Stimulated activated CD8-positive, alpha-beta memory T cell treated with anti-CD3 and anti-CD28 coated beads, Interleukin-12 subunit alpha, Interleukin-12 subunit beta, amount 100 ng/mL, for 1 hour (primary cell): ENCODE data around the gene POLR1F.
A peak's percentile ranks its signal among the peaks of the same experiment; 100 is the strongest.
"Not testable (repeated sequence)": the region's sequence is repeated elsewhere in the genome, so short reads cannot be mapped to it uniquely, and the experiment has no call there.

Experiments used
- DNase-seq: peaks from one replicate; pipeline ENCODE4 v3.0.0-alpha.2; 2020; ENCODE audit warnings: low read depth

Gene POLR1F

GRCh38 chr7:19708397-19709248, at the start of gene POLR1F:
TSS of gene POLR1F (minus strand) at chr7:19709037. CDS start at chr7:19709016, 21 bp downstream.
- peak; percentile 89 for DNase-seq

- DNase-seq, result no peak
Measured at GRCh38 chr7:19754521-19755116, 45.8 kb upstream of the POLR1F start.

DNA sequence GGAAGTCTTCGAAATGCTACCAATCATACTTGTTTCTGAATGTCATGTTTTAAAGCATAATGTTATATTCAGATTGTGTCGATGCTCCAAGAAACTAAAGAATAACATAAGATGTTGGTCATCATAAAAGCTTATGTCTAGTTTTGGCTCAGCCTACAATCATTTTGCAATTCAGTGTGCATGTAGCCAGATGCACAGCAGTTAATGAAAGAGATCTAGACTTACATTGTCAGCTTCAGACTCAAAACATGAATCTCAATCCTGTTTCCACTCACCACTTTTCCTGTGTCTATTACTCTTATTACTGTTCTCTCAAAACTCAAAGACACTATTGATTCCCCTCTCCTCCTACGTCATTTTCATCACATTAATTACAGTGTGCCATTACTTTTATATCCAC, 43.2 kb upstream of the POLR1F start:
- DNase-seq, result no peak

DNA sequence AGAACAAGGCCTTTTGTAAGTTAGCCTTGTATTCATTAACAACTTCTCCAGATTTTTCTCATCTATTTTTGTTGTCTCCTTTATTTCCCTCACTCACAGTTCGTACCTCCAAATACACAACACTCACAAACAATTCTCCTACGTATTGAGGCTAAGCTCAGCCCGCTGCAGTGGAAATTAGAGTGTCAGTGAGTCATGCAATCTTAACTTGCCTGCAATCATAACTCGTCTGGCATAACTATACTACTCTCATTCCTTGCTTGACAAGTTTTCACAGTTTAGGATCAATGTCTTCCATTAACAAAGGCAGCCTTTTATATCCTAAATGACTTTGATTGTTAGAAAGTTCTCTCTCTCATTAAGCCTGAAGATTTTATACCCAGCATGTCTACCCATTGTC, 40.8 kb upstream of the POLR1F start:
- no peak for DNase-seq

DNA sequence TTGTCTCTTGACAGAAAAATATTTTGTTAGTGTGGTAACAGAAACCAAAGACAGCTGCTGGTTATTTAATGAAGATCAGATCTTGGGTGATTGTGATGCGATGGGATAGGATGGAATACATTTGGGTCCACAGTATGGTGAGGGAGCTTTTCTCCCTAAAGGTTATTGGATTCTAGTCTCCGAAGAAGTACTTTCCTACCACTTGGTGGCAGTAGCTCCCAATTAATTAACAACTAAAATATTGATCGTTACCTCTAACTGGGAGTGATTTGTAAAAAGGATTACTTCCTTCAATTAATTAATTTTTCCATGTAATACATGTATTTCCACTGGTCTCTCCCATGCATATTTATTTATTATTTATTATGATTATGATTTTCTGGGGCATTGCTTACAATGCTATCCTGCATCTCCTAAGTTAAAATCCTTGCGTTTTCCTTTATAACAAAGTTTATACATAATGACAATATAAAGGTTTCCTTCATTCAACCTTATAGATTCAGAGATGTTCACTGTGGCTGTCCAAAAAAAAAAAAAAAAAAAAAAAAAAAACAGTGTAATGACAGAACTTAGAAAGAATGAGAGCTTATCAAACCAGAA, 39.0 kb upstream of the POLR1F start:
- DNase-seq, result no peak

DNA sequence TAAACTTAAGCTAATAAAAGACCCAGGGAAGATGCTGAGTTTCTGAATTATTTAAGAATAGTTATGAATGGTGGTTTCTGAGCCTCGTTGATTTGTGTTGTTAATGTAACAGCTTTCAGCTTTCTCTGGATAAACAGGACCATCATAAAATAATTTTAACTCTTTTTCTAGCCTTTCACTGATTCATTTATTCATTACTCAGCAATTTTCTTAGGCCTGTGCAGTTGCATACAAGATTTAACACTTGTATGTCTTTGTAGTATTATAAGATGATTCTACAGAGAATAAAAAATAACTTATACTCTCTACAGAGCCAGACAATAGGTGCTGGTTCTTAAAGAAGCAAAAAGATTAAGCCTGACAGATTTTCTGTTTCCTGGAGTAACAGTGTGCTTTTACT, 35.2 kb upstream of the POLR1F start:
- no peak for DNase-seq

DNA sequence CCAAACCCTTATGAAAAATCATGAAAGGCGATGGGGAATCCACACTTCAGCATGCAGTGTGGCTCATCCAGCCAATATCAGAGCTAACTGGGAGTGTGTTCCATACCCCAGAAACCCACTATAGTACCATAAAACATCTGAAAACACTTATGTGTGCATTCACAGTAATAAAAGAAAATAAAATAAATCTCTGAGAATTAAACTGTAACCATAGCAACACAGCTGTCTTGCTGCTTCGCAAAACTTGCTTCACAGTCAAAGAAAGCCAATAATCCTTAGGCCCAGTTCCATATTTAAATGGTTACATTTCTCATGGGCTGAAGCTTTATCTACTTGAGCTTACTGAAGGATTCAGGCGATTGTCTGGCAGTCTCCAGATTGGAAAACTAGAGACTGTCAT, 19.9 kb upstream of the POLR1F start:
- DNase-seq, result no peak

- no peak for DNase-seq
Measured at GRCh38 chr7:19725770-19726169, 16.9 kb upstream of the POLR1F start.

DNA sequence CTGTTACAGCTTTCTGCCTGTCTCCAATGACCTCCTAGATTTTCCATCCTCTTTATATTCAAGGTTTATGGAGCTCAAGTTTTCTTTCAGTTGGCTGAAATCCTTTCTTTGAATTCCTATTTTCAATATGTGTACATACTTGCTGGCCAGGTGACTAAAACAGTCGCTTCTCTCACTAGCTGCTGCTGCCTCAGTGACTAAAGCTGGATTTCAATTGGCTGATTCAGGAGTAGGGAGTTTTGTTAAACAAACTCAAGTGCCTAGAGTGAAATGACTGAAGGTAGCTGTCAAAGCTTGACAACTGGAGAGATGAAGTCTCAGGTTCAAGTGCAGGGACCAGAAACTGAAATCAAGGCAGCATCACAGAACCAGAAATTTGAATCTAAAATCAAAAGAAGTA, 6.7 kb upstream of the POLR1F start:
- DNase-seq, result no peak

- DNase-seq, result peak; percentile 24
Measured at GRCh38 chr7:19713676-19714075, 4.8 kb upstream of the POLR1F start.

GRCh38 chr7:19709249-19709578, 377 bp upstream of the POLR1F start:
- no peak for DNase-seq

DNA sequence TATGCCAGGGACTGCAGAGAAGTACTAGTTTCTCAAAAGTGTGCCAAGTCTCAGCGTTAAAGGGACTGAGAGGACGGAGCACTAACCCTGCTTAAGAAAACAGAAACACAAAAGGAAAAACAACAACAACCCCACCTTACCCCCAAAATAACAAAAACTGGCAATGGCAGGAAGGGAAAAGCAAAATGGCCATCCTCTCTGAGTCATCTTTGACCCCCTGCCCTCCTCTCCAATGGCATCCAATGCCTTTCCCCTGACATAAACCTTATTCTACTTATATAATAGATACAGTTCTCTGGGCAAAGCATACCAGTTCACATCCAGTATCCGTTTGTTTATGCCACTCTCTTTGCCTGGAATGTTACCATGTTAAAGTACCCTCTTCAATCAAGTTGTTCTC, 1.6 kb downstream of the POLR1F start:
- DNase-seq, result no peak

GRCh38 chr7:19705663-19706062, 3.2 kb downstream of the POLR1F start:
- DNase-seq, result no peak

DNA sequence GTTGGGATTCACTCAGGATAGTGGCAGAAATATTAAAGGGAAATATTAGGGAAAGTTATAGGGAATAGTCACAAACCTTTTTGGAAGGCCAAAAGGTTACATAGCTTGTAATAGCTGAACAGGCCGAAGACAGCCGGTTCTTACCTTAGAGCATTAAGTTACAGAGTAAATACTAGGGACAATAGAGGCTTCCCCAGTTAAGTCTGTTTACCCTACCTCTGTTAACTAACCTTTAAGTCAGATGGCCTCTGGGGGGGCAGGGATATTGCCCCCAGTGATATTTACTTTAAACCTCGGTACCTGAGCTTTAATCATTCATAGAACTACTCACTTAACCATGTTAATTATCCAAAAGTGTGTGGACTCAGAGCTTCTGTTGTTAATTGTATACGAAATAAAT, 7.4 kb downstream of the POLR1F start:
- DNase-seq, result no peak

GRCh38 chr7:19700936-19701335, 7.9 kb downstream of the POLR1F start:
- DNase-seq, result no peak

- DNase-seq, result no peak
Measured at GRCh38 chr7:19698331-19698730, 10.5 kb downstream of the POLR1F start.

DNA sequence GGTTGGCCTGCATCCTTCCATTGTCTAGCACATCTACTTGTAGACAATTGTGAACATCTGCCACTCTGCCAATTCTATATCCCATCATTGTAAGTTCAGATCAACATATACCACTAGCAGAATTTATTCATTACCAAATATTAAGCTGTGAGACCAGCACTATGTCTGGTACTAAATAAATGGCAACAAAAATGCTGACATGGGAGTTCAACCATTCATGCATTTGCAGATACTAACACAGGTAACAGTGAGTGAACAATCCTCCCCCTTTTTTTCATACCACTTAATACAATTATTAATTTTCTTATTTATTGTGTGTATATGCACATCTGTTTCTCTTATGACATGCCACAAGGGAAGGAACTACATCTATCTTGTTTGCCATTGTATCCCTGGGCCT, 11.9 kb downstream of the POLR1F start:
- DNase-seq, result no peak

DNA sequence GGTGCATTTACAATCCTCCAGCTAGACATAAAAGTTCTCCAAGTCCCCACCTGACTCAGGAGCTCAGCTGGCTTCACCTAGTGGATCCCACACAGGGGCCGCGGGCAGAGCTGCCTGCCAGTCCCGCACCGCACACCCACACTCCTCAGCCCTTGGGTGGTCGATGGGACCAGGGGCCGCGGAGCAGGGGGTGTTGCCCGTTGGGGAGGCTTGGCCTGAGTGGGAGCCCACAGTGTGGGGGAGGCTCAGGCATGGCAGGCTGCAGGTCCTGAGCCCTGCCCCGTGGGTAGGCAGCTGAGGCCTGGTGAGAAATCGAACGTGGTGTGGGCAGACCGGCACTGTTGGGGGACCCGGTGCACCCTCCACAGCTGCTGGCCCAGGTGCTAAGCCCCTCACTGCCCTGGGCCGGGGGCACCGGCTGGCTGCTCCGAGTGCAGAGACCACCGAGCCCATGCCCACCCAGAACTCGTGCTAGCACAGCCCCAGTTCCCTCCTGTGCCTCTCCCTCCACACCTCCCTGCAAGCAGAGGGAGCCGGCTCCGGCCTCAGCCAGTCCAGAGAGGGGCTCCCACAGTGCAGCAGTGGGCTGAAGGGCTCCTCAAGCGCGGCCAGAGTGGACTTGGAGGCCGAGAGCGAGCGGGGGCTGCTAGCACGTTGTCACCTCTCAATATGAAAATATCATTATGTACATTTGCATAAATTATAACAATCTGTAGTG, 16.6 kb downstream of the POLR1F start:
- DNase-seq, result no peak

- DNase-seq, result no peak
Measured at GRCh38 chr7:19690736-19691135, 18.1 kb downstream of the POLR1F start.

DNA sequence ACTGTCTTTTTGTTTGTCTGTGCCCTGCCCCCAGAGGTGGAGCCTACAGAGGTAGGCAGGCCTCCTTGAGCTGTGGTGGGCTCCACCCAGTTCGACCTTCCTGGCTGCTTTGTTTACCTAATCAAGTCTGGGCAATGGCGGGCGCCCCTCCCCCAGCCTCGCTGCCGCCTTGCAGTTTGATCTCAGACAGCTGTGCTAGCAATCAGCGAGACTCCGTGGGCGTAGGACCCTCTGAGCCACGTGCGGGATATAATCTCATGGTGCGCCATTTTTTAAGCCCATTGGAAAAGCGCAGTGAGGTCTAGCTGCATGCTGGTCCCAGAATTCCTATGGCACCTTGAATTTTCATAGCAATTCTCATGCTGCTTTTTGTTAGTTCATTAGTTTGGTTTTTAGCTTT, 19.7 kb downstream of the POLR1F start:
- DNase-seq, result not testable (repeated sequence)

DNA sequence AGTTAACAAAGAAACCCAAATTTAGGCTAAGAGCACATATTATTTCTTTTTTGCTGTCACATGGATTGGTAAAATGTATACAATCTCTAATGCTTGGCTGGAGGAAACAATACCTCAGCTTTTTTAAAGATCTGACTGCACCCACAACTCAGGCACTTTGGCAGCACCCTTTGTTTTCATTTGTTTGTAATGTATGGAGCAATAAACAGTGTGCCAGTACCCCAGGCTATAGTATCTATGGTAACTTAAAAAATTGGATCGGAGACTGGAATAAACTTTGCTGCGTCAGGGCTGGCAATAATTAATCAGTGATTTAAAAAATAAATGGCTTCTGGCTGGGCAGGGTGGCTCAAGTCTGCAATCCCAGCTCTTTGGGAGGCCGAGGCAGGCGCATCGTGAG, 27.2 kb downstream of the POLR1F start:
- no peak for DNase-seq

DNA sequence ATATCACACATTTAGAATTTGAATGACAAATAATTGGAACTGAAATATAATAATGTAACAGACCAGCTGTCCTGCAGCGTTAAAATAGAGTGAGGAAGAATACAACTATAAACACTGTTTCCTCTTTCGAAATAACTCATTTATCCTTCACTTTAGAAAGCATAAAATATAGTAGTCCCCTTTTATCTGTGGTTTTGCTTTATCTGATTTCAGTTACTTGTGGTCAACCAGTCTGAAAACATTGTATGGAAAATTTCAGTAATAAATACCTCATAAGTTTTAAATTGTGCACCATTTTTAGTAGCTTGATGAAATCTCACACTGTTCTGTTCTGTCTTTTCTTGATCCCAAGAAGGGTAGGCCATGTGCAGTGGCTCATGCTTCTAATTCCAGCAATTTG, 31.7 kb downstream of the POLR1F start:
- no peak for DNase-seq

DNA sequence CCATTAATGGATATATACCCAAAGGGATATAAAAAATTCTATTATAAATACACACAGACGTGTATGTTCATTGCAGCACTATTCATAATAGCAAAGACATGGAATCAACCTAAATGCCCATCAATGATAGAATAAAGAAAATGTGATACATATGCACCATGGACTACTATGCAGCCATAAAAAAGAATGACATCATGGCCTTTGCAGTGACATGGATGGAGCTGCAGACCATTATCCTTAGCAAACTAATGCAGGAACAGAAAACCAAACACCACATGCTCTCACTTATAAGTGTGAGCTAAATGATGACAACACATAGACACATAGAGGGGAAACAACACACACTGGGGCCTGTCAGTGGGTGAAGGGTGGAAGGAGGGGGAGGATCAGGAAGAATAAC, 33.0 kb downstream of the POLR1F start:
- no peak for DNase-seq
